H1 (cell line): ENCODE data around the gene NHP2. TPM values are rescaled to one million over a fixed set of nuclear protein-coding genes. Genes with fewer than 3 reads are reported as not detected.

Source experiments
- BRCA1 ChIP-seq: IDR thresholded peaks from 2 replicates; pipeline ENCODE4 v1.6.1; 2012; ENCODE audit warnings: low read depth, low read length, improper control_type of control experiment
- CBX8 ChIP-seq: fragments of 300-800, 300-1000 bp; sonication (generic); IDR thresholded peaks from 2 replicates; pipeline ENCODE4 v1.7.1; 2016; ENCODE audit warnings: low read depth, low read length, borderline replicate concordance
- CHD7 ChIP-seq: fragments of 300-600 bp; sonication (generic); IDR thresholded peaks from 2 replicates; pipeline ENCODE4 v1.7.1; 2012; ENCODE audit warnings: low read length, moderate library complexity, mild to moderate bottlenecking, inconsistent platforms; ENCODE audit not compliant: insufficient replicate concordance
- CREB1 ChIP-seq: IDR thresholded peaks from 2 replicates; pipeline ENCODE4 v1.6.1; 2012; ENCODE audit warnings: inconsistent platforms
- EP300 ChIP-seq, 2 experiments: IDR thresholded peaks; 1 replicate in 1 of 2; 2 replicates in 1 of 2; pipeline ENCODE4 v1.6.1; 2011 to 2012; ENCODE audit warnings: low read depth in 2 of 2, low read length in 2 of 2, mild to moderate bottlenecking in 2 of 2, borderline replicate concordance in 1 of 2, inconsistent platforms in 1 of 2, moderate library complexity in 1 of 2
- EZH2 ChIP-seq: fragments of 200-600 bp; sonication (generic); IDR thresholded peaks from 2 replicates; pipeline ENCODE4 v1.7.1; 2012; ENCODE audit warnings: low read depth, mild to moderate bottlenecking, moderate library complexity, low read length, inconsistent platforms; ENCODE audit not compliant: severe bottlenecking
- GTF2F1 ChIP-seq: IDR thresholded peaks from 2 replicates; pipeline ENCODE4 v1.6.1; 2012; ENCODE audit warnings: low read depth, low read length, improper control_type of control experiment, borderline replicate concordance
- HDAC2 ChIP-seq, 2 experiments: fragments of 300-600 bp in 1 of 2; sonication (generic) in 1 of 2; IDR thresholded peaks; 2 replicates each; pipeline ENCODE4 v1.6.1; 2011 to 2012; ENCODE audit warnings: low read depth in 2 of 2, low read length in 2 of 2, mild to moderate bottlenecking in 2 of 2, moderate library complexity in 2 of 2, borderline replicate concordance in 1 of 2, inconsistent platforms in 1 of 2
- POLR2AphosphoS5 ChIP-seq: IDR thresholded peaks from 2 replicates; pipeline ENCODE4 v1.6.1; 2011; ENCODE audit warnings: low read depth, low read length
- TCF12 ChIP-seq: IDR thresholded peaks from 2 replicates; pipeline ENCODE4 v1.6.1; 2011; ENCODE audit warnings: low read depth, mild to moderate bottlenecking, low read length
- polyA plus RNA-seq, 7 experiments: library from polyadenylated mRNA; depleted of rRNA in 3 of 7; stranded (reverse) in 5 of 7; unstranded in 2 of 7; fragments of >200 nt in 5 of 7; fragments of 200-250 nt in 2 of 7; gene quantifications; 1 replicate in 5 of 7; 2 replicates in 1 of 7; 4 replicates in 1 of 7; pipeline versions ENCODE4 v1.2.1 to v1.2.3, GENCODE V29; 2011 to 2013; ENCODE audit warnings: missing spikeins in 2 of 7, mixed read lengths in 2 of 7
- total RNA-seq: library from RNA; stranded (reverse); fragmentation: NEBNext Ultra II Directional; extraction: Animal tissue kit (Norgen Biotek cat#: 25700); gene quantifications from 2 replicates; pipeline ENCODE4 v1.2.1, GENCODE V29; 2021

NHP2 gene
- total and polyA plus RNA-seq, 2 of the 8 experiments (the other 6 are each of a cell fraction or from before 2014, with no cell fraction given): 241 to 263 TPM

GRCh38 chr5:178104492-178104891 lies 49.2 kb downstream of the NHP2 start (continued):
- no peak for TF ChIP-seq CHD7
- no peak for TF ChIP-seq HDAC2 (IDR thresholded peaks at IDR 0.05; ENCODE audit: borderline replicate concordance in 1 of 2, low read depth in 2 of 2, low read length in 2 of 2)
- TF ChIP-seq CBX8: no peak
- no peak for TF ChIP-seq CREB1
- TF ChIP-seq EP300 (IDR thresholded peaks at IDR 0.05; ENCODE audit: borderline replicate concordance in 1 of 2, low read depth in 2 of 2, low read length in 2 of 2): no peak
- no peak for TF ChIP-seq TCF12
- TF ChIP-seq BRCA1: no peak
- no peak for TF ChIP-seq EZH2
- TF ChIP-seq POLR2AphosphoS5: no peak
- no peak for TF ChIP-seq GTF2F1
- TF ChIP-seq, all 59 proteins: peak for 0
